ENCODE results near the gene ACAP1. TPM values are rescaled to one million over a fixed set of nuclear protein-coding genes. Genes with fewer than 3 reads are reported as not detected.

ACAP1 gene
- total RNA-seq, 2 donors from 2014 or later = 2.5 to 6.5 TPM

- peaks cover 11 to 13% of the 10 kb centered on the region in 2 donors for H3K36me3 ChIP-seq
- intact Hi-C loops (cut with DNase I) = no loop called here
Observed at GRCh38 chr17:7323731-7324437, 12.4 kb upstream of the ACAP1 start.

GRCh38 chr17:7324438-7324779 is 11.9 kb upstream of the ACAP1 start:
- Histone ChIP-seq H3K9me3 (no peaks in the 10 kb centered on the region), H3K27ac (no peak overlapping the region), H3K4me3 (no peak overlapping the region), H3K36me3 (peaks cover 11 to 13% of the 10 kb centered on the region in 2 donors), H3K27me3 (replicated peaks; ENCODE audit: insufficient read depth) (no peaks in the 10 kb centered on the region), H3K4me1 (replicated peaks) (no peaks in the 10 kb centered on the region)
- intact Hi-C loops (cut with DNase I) = no loop called here
- TF ChIP-seq, protein P1, sequence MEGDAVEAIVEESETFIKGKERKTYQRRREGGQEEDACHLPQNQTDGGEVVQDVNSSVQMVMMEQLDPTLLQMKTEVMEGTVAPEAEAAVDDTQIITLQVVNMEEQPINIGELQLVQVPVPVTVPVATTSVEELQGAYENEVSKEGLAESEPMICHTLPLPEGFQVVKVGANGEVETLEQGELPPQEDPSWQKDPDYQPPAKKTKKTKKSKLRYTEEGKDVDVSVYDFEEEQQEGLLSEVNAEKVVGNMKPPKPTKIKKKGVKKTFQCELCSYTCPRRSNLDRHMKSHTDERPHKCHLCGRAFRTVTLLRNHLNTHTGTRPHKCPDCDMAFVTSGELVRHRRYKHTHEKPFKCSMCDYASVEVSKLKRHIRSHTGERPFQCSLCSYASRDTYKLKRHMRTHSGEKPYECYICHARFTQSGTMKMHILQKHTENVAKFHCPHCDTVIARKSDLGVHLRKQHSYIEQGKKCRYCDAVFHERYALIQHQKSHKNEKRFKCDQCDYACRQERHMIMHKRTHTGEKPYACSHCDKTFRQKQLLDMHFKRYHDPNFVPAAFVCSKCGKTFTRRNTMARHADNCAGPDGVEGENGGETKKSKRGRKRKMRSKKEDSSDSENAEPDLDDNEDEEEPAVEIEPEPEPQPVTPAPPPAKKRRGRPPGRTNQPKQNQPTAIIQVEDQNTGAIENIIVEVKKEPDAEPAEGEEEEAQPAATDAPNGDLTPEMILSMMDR (IDR thresholded peaks at IDR 0.05) = no peak
- no peak for TF ChIP-seq POLR2AphosphoS5 (IDR thresholded peaks at IDR 0.05)
- TF ChIP-seq POLR2A (IDR thresholded peaks at IDR 0.05) = no peak
- 86% methylated on average over 3 of the region's 3 CpGs for whole genome bisulfite sequencing
- no peak for DNase-seq (ENCODE audit: low spot score)

More at GRCh38 chr17:7323731-7324437, 12.4 kb upstream of the ACAP1 start:
- H3K4me3 ChIP-seq = no peak overlapping the region
- no peaks in the 10 kb centered on the region for H3K9me3 ChIP-seq
- H3K27me3 ChIP-seq (replicated peaks; ENCODE audit: insufficient read depth) = no peaks in the 10 kb centered on the region
- WGBS = 62% methylated on average over 39 of the region's 39 CpGs
- H3K27ac ChIP-seq = no peak overlapping the region
- H3K4me1 ChIP-seq (replicated peaks) = no peaks in the 10 kb centered on the region
- TF ChIP-seq POLR2AphosphoS5 (IDR thresholded peaks at IDR 0.05) = no peak
- TF ChIP-seq, protein P1 (IDR thresholded peaks at IDR 0.05) = peak; percentile 74 to 78 (median 76)
- DNase-seq (ENCODE audit: low spot score) = peak; percentile 43

- TF ChIP-seq, protein P1 (IDR thresholded peaks at IDR 0.05) = no peak
- TF ChIP-seq POLR2A (IDR thresholded peaks at IDR 0.05) (no peak), POLR2AphosphoS5 (IDR thresholded peaks at IDR 0.05) (no peak)
- H3K27ac ChIP-seq = no peak overlapping the region
- no peaks in the 10 kb centered on the region for H3K27me3 ChIP-seq (replicated peaks; ENCODE audit: insufficient read depth)
- intact Hi-C loops (cut with DNase I) = no loop called here
- no peak for DNase-seq (ENCODE audit: low spot score)
- no peaks in the 10 kb centered on the region for H3K9me3 ChIP-seq
- H3K4me1 ChIP-seq (replicated peaks) = no peaks in the 10 kb centered on the region
- no peak overlapping the region for H3K4me3 ChIP-seq
- 85% methylated on average over 17 of the region's 19 CpGs for WGBS
- H3K36me3 ChIP-seq = peaks cover 11 to 13% of the 10 kb centered on the region in 2 donors
Observed at GRCh38 chr17:7325031-7325528, 11.2 kb upstream of the ACAP1 start.

DNA sequence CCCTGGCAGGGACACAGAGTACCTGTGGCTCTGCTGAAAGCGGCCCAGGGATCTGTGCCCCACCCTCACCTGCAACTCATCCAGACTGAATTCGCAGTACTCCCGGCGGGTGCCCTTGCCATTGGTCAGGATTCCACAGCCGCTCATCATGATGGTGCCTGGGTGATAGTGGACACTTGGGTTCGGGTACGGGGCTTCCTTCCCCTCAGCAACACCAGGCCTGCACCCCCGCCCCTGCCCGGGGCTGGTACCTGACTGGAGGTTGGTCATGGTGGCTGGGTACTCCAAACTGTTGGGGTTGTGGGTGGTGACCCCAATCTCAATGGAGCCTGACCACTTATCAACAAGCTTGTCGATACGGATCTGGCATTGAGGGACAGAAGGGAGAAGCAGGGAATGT is 10.1 kb upstream of the ACAP1 start:
- H3K4me3 ChIP-seq = no peak overlapping the region
- no peak overlapping the region for H3K27ac ChIP-seq
- peaks cover 6% of the 10 kb centered on the region for H3K4me1 ChIP-seq (replicated peaks)
- H3K27me3 ChIP-seq (replicated peaks; ENCODE audit: insufficient read depth) = no peaks in the 10 kb centered on the region
- peaks cover 8 to 11% of the 10 kb centered on the region in 2 donors for H3K36me3 ChIP-seq
- TF ChIP-seq, protein P1 (IDR thresholded peaks at IDR 0.05) = no peak
- TF ChIP-seq POLR2A (IDR thresholded peaks at IDR 0.05) = no peak
- no peak for TF ChIP-seq POLR2AphosphoS5 (IDR thresholded peaks at IDR 0.05)
- DNase-seq (ENCODE audit: low spot score) = no peak
- intact Hi-C loops (cut with DNase I) = no loop called here
- H3K9me3 ChIP-seq = no peaks in the 10 kb centered on the region
- 93% methylated on average over 11 of the region's 11 CpGs for WGBS

DNA sequence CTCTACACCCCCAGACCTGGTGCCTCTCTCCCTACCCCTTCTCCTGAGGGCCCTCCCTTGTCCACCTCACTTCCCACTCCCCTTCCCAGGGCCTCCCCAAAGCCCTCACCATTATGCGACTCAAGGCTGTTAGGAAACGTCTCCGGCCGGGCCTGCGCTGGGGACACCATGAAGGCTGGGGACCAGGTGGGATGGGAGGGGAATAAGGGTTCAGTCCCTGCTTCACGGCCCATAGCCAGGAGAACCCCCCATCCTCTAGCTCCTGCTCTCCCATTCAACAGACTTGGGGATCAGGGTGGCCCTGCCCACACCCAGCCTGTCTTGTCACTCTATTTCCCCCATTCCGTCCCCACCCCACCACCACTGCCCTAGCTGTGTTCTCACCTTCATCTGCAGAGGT is 9.3 kb upstream of the ACAP1 start:
- Histone ChIP-seq H3K27me3 (replicated peaks; ENCODE audit: insufficient read depth) (no peaks in the 10 kb centered on the region), H3K36me3 (peaks cover 0 to 7% of the 10 kb centered on the region in 2 donors), H3K4me3 (no peak overlapping the region), H3K27ac (no peak overlapping the region), H3K9me3 (no peaks in the 10 kb centered on the region), H3K4me1 (replicated peaks) (peaks cover 6% of the 10 kb centered on the region)
- no peak for DNase-seq (ENCODE audit: low spot score)
- 87% methylated on average over 7 of the region's 7 CpGs for WGBS
- TF ChIP-seq POLR2AphosphoS5 (IDR thresholded peaks at IDR 0.05) = no peak
- TF ChIP-seq, protein P1 (IDR thresholded peaks at IDR 0.05) = no peak
- no peak for TF ChIP-seq POLR2A (IDR thresholded peaks at IDR 0.05)
- intact Hi-C loops (cut with DNase I) = no loop called here
